NCI-H146 treated with DMSO at 0.1 percent for 48 hours (cell line): ENCODE results near the gene POLE3.
"Not testable (repeated sequence)": the region's sequence is repeated elsewhere in the genome, so short reads cannot be mapped to it uniquely, and the experiment has no call there.

ENCODE experiments used
- DNase-seq: peaks from one replicate; lab custom pipeline; 2025; ENCODE audit not compliant: unreplicated experiment; lab: John Stamatoyannopoulos, UW

The POLE3 gene

GRCh38 chr9:113410207-113410864 is at the start of gene POLE3, which contains the start of gene C9orf43:
Gene POLE3, minus strand, starts transcription at chr9:113410675. Its CDS starts 382 bp downstream, at chr9:113410293.
Gene C9orf43, plus strand, starts transcription at chr9:113410747. Its CDS starts 2,747 bp downstream, at chr9:113413494.
- DNase-seq, result peak; percentile 79

GRCh38 chr9:113456235-113456634 is 45.8 kb upstream of the POLE3 start:
- no peak for DNase-seq

- no peak for DNase-seq
Measured at GRCh38 chr9:113454914-113455761, 44.7 kb upstream of the POLE3 start.

GRCh38 chr9:113452113-113452605 is 41.7 kb upstream of the POLE3 start:
- no peak for DNase-seq

GRCh38 chr9:113449376-113449775 is 38.9 kb upstream of the POLE3 start:
- DNase-seq, result no peak

- peak; percentile 11 for DNase-seq
Measured at GRCh38 chr9:113446323-113446740, 35.9 kb upstream of the POLE3 start.

- no peak for DNase-seq
Measured at GRCh38 chr9:113444736-113445135, 34.3 kb upstream of the POLE3 start.

GRCh38 chr9:113437716-113438115 is 27.2 kb upstream of the POLE3 start:
- DNase-seq, result not testable (repeated sequence)

- no peak for DNase-seq
Measured at GRCh38 chr9:113436728-113437515, 26.4 kb upstream of the POLE3 start.

GRCh38 chr9:113431191-113431590 is 20.7 kb upstream of the POLE3 start:
- no peak for DNase-seq

- DNase-seq, result no peak
Measured at GRCh38 chr9:113428062-113428615, 17.7 kb upstream of the POLE3 start.

- no peak for DNase-seq
Measured at GRCh38 chr9:113427629-113428028, 17.2 kb upstream of the POLE3 start.

- DNase-seq, result no peak
Measured at GRCh38 chr9:113426701-113427100, 16.2 kb upstream of the POLE3 start.

- DNase-seq, result no peak
Measured at GRCh38 chr9:113425072-113425471, 14.6 kb upstream of the POLE3 start.

- no peak for DNase-seq
Measured at GRCh38 chr9:113421726-113422125, 11.3 kb upstream of the POLE3 start.

GRCh38 chr9:113417370-113417769 is 6.9 kb upstream of the POLE3 start:
- no peak for DNase-seq

GRCh38 chr9:113416149-113416721 is 5.8 kb upstream of the POLE3 start:
- no peak for DNase-seq

GRCh38 chr9:113409883-113410206 is 630 bp downstream of the POLE3 start:
- DNase-seq, result no peak

GRCh38 chr9:113409481-113409880 is 994 bp downstream of the POLE3 start:
- DNase-seq, result no peak

GRCh38 chr9:113406873-113407511 is 3.5 kb downstream of the POLE3 start:
- peak; percentile 1 for DNase-seq
